HG03108 (cell line): ENCODE measurements around the gene AP1B1.
A peak's percentile ranks its signal among the peaks of the same experiment; 100 is the strongest.
"Not testable (repeated sequence)": the region's sequence is repeated elsewhere in the genome, so short reads cannot be mapped to it uniquely, and the experiment has no call there.

ENCODE experiments used
- ATAC-seq: cut with Tn5 transposase; IDR thresholded peaks from one replicate; pipeline ENCODE4 v1.9.1; 2021; ENCODE audit warnings: moderate library complexity; ENCODE audit not compliant: unreplicated experiment

The AP1B1 gene

GRCh38 chr22:29390270-29390669 lies 1.9 kb upstream of the AP1B1 start:
- no peak for ATAC-seq

- no peak for ATAC-seq
These were observed 355 bp upstream of the AP1B1 start for GRCh38 chr22:29388759-29389090.

- ATAC-seq, result no peak
These were observed 1.7 kb downstream of the AP1B1 start for GRCh38 chr22:29386708-29387107.

- peak; percentile 29 for ATAC-seq
These were observed 2.6 kb downstream of the AP1B1 start for GRCh38 chr22:29385748-29386147.

GRCh38 chr22:29385151-29385704 lies 3.1 kb downstream of the AP1B1 start:
- no peak for ATAC-seq

GRCh38 chr22:29383740-29384139 lies 4.6 kb downstream of the AP1B1 start:
- no peak for ATAC-seq

GRCh38 chr22:29382580-29383302 lies 5.6 kb downstream of the AP1B1 start:
- no peak for ATAC-seq

GRCh38 chr22:29380856-29381255 lies 7.5 kb downstream of the AP1B1 start:
- no peak for ATAC-seq

- no peak for ATAC-seq
These were observed 8.2 kb downstream of the AP1B1 start for GRCh38 chr22:29380032-29380781.

- no peak for ATAC-seq
These were observed 9.1 kb downstream of the AP1B1 start for GRCh38 chr22:29379258-29379657.

GRCh38 chr22:29377979-29378378 lies 10.4 kb downstream of the AP1B1 start:
- ATAC-seq, result no peak

- not testable (repeated sequence) for ATAC-seq
These were observed 11.7 kb downstream of the AP1B1 start for GRCh38 chr22:29376705-29377104.

GRCh38 chr22:29375398-29376076 lies 12.8 kb downstream of the AP1B1 start:
- no peak for ATAC-seq

GRCh38 chr22:29374806-29375205 lies 13.6 kb downstream of the AP1B1 start:
- ATAC-seq, result not testable (repeated sequence)

- ATAC-seq, result no peak
These were observed 14.0 kb downstream of the AP1B1 start for GRCh38 chr22:29374401-29374800.

- ATAC-seq, result no peak
These were observed 17.8 kb downstream of the AP1B1 start for GRCh38 chr22:29370537-29370936.

- ATAC-seq, result no peak
These were observed 18.9 kb downstream of the AP1B1 start for GRCh38 chr22:29369460-29369859.

- ATAC-seq, result no peak
These were observed 28.9 kb downstream of the AP1B1 start for GRCh38 chr22:29359469-29359868.

- ATAC-seq, result not testable (repeated sequence)
These were observed 31.0 kb downstream of the AP1B1 start for GRCh38 chr22:29357193-29357890.

- no peak for ATAC-seq
These were observed 34.5 kb downstream of the AP1B1 start for GRCh38 chr22:29353860-29354259.

- ATAC-seq, result no peak
These were observed 35.1 kb downstream of the AP1B1 start for GRCh38 chr22:29353286-29353685.
